Liver (tissue), 9 donors: ENCODE results near the gene KCND2. TPM values are rescaled to one million over a fixed set of nuclear protein-coding genes. Genes with fewer than 3 reads are reported as not detected.

Source experiments
- DNase-seq: peaks from one replicate; pipeline ENCODE4 v3.0.0-alpha.2; 2017; ENCODE audit warnings: low spot score
- H3K27ac ChIP-seq, 2 donors: one replicate each; pipeline ENCODE4 v1.7.0; 2013; ENCODE audit warnings: inconsistent platforms in 2 of 2, low read length in 2 of 2, control low read depth in 1 of 2, low read depth in 1 of 2, mild to moderate bottlenecking in 1 of 2
- H3K27me3 ChIP-seq, 4 donors: one replicate each; pipeline versions ENCODE4 v1.6.1 to v1.7.0; 2013; ENCODE audit warnings: low read length in 3 of 4, inconsistent platforms in 1 of 4, mild to moderate bottlenecking in 1 of 4, moderate library complexity in 1 of 4; ENCODE audit not compliant: control insufficient read depth in 4 of 4, insufficient read depth in 4 of 4
- H3K36me3 ChIP-seq, 4 donors: one replicate each; pipeline versions ENCODE4 v1.6.1 to v1.7.0; 2013; ENCODE audit warnings: low read length in 3 of 4, mild to moderate bottlenecking in 3 of 4, low read depth in 1 of 4, moderate library complexity in 1 of 4; ENCODE audit not compliant: control insufficient read depth in 4 of 4, insufficient read depth in 3 of 4
- H3K4me1 ChIP-seq, 4 donors: one replicate each; pipeline versions ENCODE4 v1.6.1 to v1.7.0; 2013; ENCODE audit warnings: low read length in 3 of 4, mild to moderate bottlenecking in 3 of 4, moderate library complexity in 1 of 4; ENCODE audit not compliant: control insufficient read depth in 4 of 4, insufficient read depth in 4 of 4
- H3K4me3 ChIP-seq, 3 donors: one replicate each; pipeline versions ENCODE4 v1.6.1 to v1.7.0; 2013; ENCODE audit warnings: low read length in 3 of 3, control low read depth in 1 of 3, low read depth in 1 of 3, mild to moderate bottlenecking in 1 of 3
- H3K9ac ChIP-seq, 2 donors: one replicate each; pipeline ENCODE4 v1.7.0; 2013; ENCODE audit warnings: low read length in 2 of 2, mild to moderate bottlenecking in 2 of 2, moderate library complexity in 2 of 2, control low read depth in 1 of 2, low read depth in 1 of 2
- H3K9me3 ChIP-seq, 4 donors: one replicate each; pipeline versions ENCODE4 v1.6.1 to v1.7.0; 2013; ENCODE audit warnings: low read length in 3 of 4; ENCODE audit not compliant: control insufficient read depth in 4 of 4
- EGR1 ChIP-seq, 2 donors: IDR thresholded peaks; 2 replicates each; pipeline ENCODE4 v1.6.1; 2016 to 2018; ENCODE audit warnings: antibody characterized with exemption in 2 of 2, low read depth in 2 of 2
- FOXA1 ChIP-seq: IDR thresholded peaks from 2 replicates; pipeline ENCODE4 v1.6.1; 2016; ENCODE audit warnings: antibody characterized with exemption
- FOXA2 ChIP-seq: IDR thresholded peaks from 2 replicates; pipeline ENCODE4 v1.6.1; 2016; ENCODE audit warnings: antibody characterized with exemption
- GABPA ChIP-seq, 2 donors: IDR thresholded peaks in 1 of 2; conservative IDR thresholded peaks in 1 of 2; 2 replicates each; pipeline ENCODE4 v1.6.1; 2016; ENCODE audit warnings: antibody characterized with exemption in 2 of 2, mild to moderate bottlenecking in 1 of 2, moderate library complexity in 1 of 2
- HNF4A ChIP-seq, 2 donors: conservative IDR thresholded peaks; 2 replicates each; pipeline ENCODE4 v1.6.1; 2016; ENCODE audit warnings: antibody characterized with exemption in 2 of 2, mild to moderate bottlenecking in 2 of 2
- HNF4G ChIP-seq: IDR thresholded peaks from 2 replicates; pipeline ENCODE4 v1.6.1; 2016; ENCODE audit warnings: antibody characterized with exemption
- JUND ChIP-seq, 2 donors: IDR thresholded peaks; 2 replicates each; pipeline ENCODE4 v1.6.1; 2016; ENCODE audit warnings: antibody characterized with exemption in 2 of 2
- MAX ChIP-seq: IDR thresholded peaks from 2 replicates; pipeline ENCODE4 v1.6.1; 2016; ENCODE audit warnings: antibody characterized with exemption
- NR2F2 ChIP-seq: IDR thresholded peaks from 2 replicates; pipeline ENCODE4 v1.6.1; 2016; ENCODE audit warnings: antibody characterized with exemption
- RAD21 ChIP-seq, 2 donors: IDR thresholded peaks; 2 replicates each; pipeline ENCODE4 v1.6.1; 2016; ENCODE audit warnings: antibody characterized with exemption in 2 of 2, mild to moderate bottlenecking in 2 of 2
- REST ChIP-seq: IDR thresholded peaks from 2 replicates; pipeline ENCODE4 v1.6.1; 2016; ENCODE audit warnings: antibody characterized with exemption, mild to moderate bottlenecking
- RXRA ChIP-seq, 2 donors: IDR thresholded peaks; 2 replicates each; pipeline ENCODE4 v1.6.1; 2017 to 2018; ENCODE audit warnings: antibody characterized with exemption in 2 of 2, mild to moderate bottlenecking in 1 of 2
- SP1 ChIP-seq: IDR thresholded peaks from 2 replicates; pipeline ENCODE4 v1.6.1; 2018; ENCODE audit warnings: antibody characterized with exemption, mild to moderate bottlenecking
- TAF1 ChIP-seq: conservative IDR thresholded peaks from 2 replicates; pipeline ENCODE4 v1.6.1; 2016; ENCODE audit warnings: antibody characterized with exemption, mild to moderate bottlenecking
- YY1 ChIP-seq: IDR thresholded peaks from 2 replicates; pipeline ENCODE4 v1.6.1; 2016; ENCODE audit warnings: antibody characterized with exemption, mild to moderate bottlenecking
- ZBTB33 ChIP-seq: IDR thresholded peaks from 2 replicates; pipeline ENCODE4 v1.6.1; 2016; ENCODE audit warnings: antibody characterized with exemption
- WGBS: extraction: QIAGEN DNeasy Blood & Tissue Kit; methylation state at CpG from one replicate; pipeline ENCODE4 v1.1.7; 2013; 5-methylcytosine and 5-hydroxymethylcytosine counted together
- polyA plus RNA-seq, 2 donors: library from polyadenylated mRNA; stranded (reverse) in 1 of 2; unstranded in 1 of 2; fragments of 200-250 nt in 1 of 2; fragments of >200 nt in 1 of 2; fragmentation: Nextera tagmentation in 1 of 2; extraction: Ambion mirVana in 1 of 2; gene quantifications; one replicate each; pipeline versions ENCODE4 v1.2.1 to v1.2.3, GENCODE V29; 2013 to 2015
- total RNA-seq, 2 donors: library from RNA; depleted of rRNA; stranded (reverse); fragments of >200 nt; gene quantifications; one replicate each; pipeline ENCODE4 v1.2.3, GENCODE V29; 2014
- TF ChIP-seq, protein P1 (sequence below): IDR thresholded peaks from 2 replicates; pipeline ENCODE4 v1.6.1; 2016; ENCODE audit warnings: antibody characterized with exemption
- TF ChIP-seq, protein P2 (sequence below): fragments of 150-350 bp; IDR thresholded peaks from 2 replicates; pipeline ENCODE4 v1.5.1; 2017; ENCODE audit warnings: improper control_type of control experiment, low read depth, low read length; ENCODE audit not compliant: missing input control
- donor health status: healthy.
- donor health status: healthy.
- donor health status: healthy.
- donor health status: healthy.
- donor health status: healthy.

The KCND2 gene
- total and polyA plus RNA-seq, 4 donors, result 0.02 to 0.22 (median 0.07) TPM

DNA sequence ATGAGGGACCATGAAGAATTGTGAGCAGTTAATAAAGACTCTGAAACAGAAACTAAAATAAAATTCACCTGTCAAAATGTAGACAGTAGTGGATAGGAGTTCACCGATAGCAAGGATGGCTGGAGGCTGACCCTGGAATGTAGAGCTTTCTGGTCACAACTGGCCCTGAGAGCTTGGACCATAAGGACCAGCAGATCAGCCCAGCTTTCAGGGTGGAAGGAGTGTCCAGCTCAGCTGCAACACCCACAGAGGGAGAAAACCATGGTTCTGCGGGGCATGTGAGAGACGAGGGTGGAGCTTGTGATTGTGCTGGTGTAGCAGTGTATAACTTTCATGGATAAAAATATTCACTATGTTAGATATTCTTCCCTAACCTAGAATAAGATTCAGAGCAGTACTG lies 199.9 kb downstream of the KCND2 start:
- H3K9ac ChIP-seq, result no peak overlapping the region
- no peak for DNase-seq
- no peaks in the 10 kb centered on the region for H3K4me1 ChIP-seq
- no peak overlapping the region for H3K27ac ChIP-seq
- WGBS, result 94% methylated on average over 3 of the region's 3 CpGs
- TF ChIP-seq JUND (IDR thresholded peaks at IDR 0.05) (no peak), HNF4G (no peak), MAX (no peak), TAF1 (no peak)
- no peaks in the 10 kb centered on the region for H3K9me3 ChIP-seq
- H3K36me3 ChIP-seq, result no peaks in the 10 kb centered on the region
- H3K4me3 ChIP-seq, result no peak overlapping the region
- H3K27me3 ChIP-seq, result no peaks in the 10 kb centered on the region

DNA sequence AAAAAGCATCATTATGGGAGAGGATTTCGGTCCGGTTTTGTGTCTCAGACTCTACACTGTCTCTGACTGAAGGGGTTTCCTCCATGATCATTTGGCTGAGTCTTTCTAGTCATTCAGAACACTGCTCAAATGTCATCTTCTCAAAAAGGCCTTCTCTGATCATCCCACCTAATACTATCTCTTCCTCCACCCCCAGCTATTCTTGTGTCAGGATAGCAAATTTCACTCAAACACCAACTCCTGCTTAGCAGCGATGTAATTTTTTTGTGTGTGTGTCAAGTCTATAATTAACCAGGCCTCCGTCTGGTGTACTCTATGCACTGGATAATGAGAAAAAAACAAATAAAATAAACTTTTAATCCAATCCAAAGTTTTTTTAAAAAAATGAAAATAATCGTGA lies 200.4 kb downstream of the KCND2 start:
- no peak for DNase-seq
- no peaks in the 10 kb centered on the region for H3K9me3 ChIP-seq
- H3K4me3 ChIP-seq, result no peak overlapping the region
- no peaks in the 10 kb centered on the region for H3K27me3 ChIP-seq
- no peaks in the 10 kb centered on the region for H3K4me1 ChIP-seq
- H3K36me3 ChIP-seq, result no peaks in the 10 kb centered on the region
- H3K27ac ChIP-seq, result no peak overlapping the region
- TF ChIP-seq ZBTB33 (no peak), TAF1 (no peak)
- 74% methylated on average over 5 of the region's 5 CpGs for WGBS
- no peak overlapping the region for H3K9ac ChIP-seq

GRCh38 chr7:120475994-120476393 lies 203.0 kb downstream of the KCND2 start:
- no peak for DNase-seq
- Histone ChIP-seq H3K27ac (no peak overlapping the region), H3K9ac (no peak overlapping the region), H3K4me3 (no peak overlapping the region), H3K36me3 (no peaks in the 10 kb centered on the region), H3K27me3 (no peaks in the 10 kb centered on the region), H3K4me1 (no peaks in the 10 kb centered on the region), H3K9me3 (no peaks in the 10 kb centered on the region)
- TF ChIP-seq GABPA (IDR thresholded peaks at IDR 0.05 in 1 of 2, conservative IDR thresholded peaks at IDR 0.05 in 1 of 2), result no peak
- no peak for TF ChIP-seq JUND (IDR thresholded peaks at IDR 0.05)
- no peak for TF ChIP-seq HNF4G
- no peak for TF ChIP-seq FOXA1
- no peak for TF ChIP-seq SP1
- no peak for TF ChIP-seq MAX
- no peak for TF ChIP-seq REST
- TF ChIP-seq RAD21 (IDR thresholded peaks at IDR 0.05), result no peak
- no peak for TF ChIP-seq ZBTB33
- TF ChIP-seq TAF1, result no peak
- TF ChIP-seq, protein P1, sequence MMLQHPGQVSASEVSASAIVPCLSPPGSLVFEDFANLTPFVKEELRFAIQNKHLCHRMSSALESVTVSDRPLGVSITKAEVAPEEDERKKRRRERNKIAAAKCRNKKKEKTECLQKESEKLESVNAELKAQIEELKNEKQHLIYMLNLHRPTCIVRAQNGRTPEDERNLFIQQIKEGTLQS, result no peak
- TF ChIP-seq NR2F2, result no peak
- TF ChIP-seq, protein P2, sequence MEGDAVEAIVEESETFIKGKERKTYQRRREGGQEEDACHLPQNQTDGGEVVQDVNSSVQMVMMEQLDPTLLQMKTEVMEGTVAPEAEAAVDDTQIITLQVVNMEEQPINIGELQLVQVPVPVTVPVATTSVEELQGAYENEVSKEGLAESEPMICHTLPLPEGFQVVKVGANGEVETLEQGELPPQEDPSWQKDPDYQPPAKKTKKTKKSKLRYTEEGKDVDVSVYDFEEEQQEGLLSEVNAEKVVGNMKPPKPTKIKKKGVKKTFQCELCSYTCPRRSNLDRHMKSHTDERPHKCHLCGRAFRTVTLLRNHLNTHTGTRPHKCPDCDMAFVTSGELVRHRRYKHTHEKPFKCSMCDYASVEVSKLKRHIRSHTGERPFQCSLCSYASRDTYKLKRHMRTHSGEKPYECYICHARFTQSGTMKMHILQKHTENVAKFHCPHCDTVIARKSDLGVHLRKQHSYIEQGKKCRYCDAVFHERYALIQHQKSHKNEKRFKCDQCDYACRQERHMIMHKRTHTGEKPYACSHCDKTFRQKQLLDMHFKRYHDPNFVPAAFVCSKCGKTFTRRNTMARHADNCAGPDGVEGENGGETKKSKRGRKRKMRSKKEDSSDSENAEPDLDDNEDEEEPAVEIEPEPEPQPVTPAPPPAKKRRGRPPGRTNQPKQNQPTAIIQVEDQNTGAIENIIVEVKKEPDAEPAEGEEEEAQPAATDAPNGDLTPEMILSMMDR, result no peak
- no peak for TF ChIP-seq RXRA (IDR thresholded peaks at IDR 0.05)
- TF ChIP-seq HNF4A (conservative IDR thresholded peaks at IDR 0.05), result no peak
- TF ChIP-seq YY1, result no peak
- no peak for TF ChIP-seq EGR1 (IDR thresholded peaks at IDR 0.05; ENCODE audit: low read depth in 2 of 2)
- no peak for TF ChIP-seq FOXA2
